Endothelial cell of umbilical vein (primary cell): ENCODE data around the gene ANGPTL2. TPM values are rescaled to one million over a fixed set of nuclear protein-coding genes. Genes with fewer than 3 reads are reported as not detected.
"Not testable (repeated sequence)": the region's sequence is repeated elsewhere in the genome, so short reads cannot be mapped to it uniquely, and the experiment has no call there.

Source experiments
- BruUV-seq: library from RNA; stranded (reverse); fragments of 400-500 nt; replicated peaks from 2 replicates; lab custom pipeline; 2021; lab: Mats Ljungman, UMichigan
- CTCF ChIA-PET: fragments of 300-600, 350-600 bp; sonication (Branson Sonifier 250); formaldehyde crosslinking; loops from one replicate; lab custom pipeline; 2021; ENCODE audit warnings: antibody characterized with exemption, inconsistent platforms; lab: Charles Lee
- POLR2A ChIA-PET: fragments of 300-600, 350-600 bp; sonication (Branson Sonifier 250); formaldehyde crosslinking; loops from one replicate; lab custom pipeline; 2021; ENCODE audit warnings: antibody characterized with exemption, inconsistent platforms; lab: Charles Lee
- DNase-seq: peaks from one replicate; pipeline ENCODE4 v3.0.0-alpha.2; 2011; ENCODE audit warnings: low read depth, low spot score
- FAIRE-seq: peaks from 2 replicates; lab custom pipeline; 2011; peaks lifted over from hg19 to GRCh38; lab: Jason Lieb, UNC
- H2AFZ ChIP-seq: 2 replicates; pipeline ENCODE4 v1.6.0; 2012; ENCODE audit warnings: low read depth, low read length, control low read depth, inconsistent platforms
- H3K27ac ChIP-seq: 2 replicates; pipeline ENCODE4 v1.5.1; 2011; ENCODE audit warnings: low read depth, mild to moderate bottlenecking, control low read depth, low read length, moderate library complexity; ENCODE audit not compliant: insufficient read depth
- H3K27me3 ChIP-seq, 2 experiments: 2 replicates each; pipeline versions ENCODE4 v1.6.0 to v1.6.1; 2011; ENCODE audit warnings: low read length in 2 of 2, mixed read lengths in 1 of 2; ENCODE audit not compliant: control insufficient read depth in 2 of 2, insufficient read depth in 2 of 2
- H3K36me3 ChIP-seq, 2 experiments: 2 replicates in 1 of 2; 3 replicates in 1 of 2; pipeline ENCODE4 v1.5.1; 2011; ENCODE audit warnings: low read length in 2 of 2, mild to moderate bottlenecking in 1 of 2, moderate library complexity in 1 of 2; ENCODE audit not compliant: control insufficient read depth in 2 of 2, insufficient read depth in 2 of 2; ENCODE audit errors: extremely low read depth in 1 of 2
- H3K4me1 ChIP-seq: 3 replicates; pipeline ENCODE4 v1.5.1; 2011; ENCODE audit warnings: mild to moderate bottlenecking, low read length; ENCODE audit not compliant: control insufficient read depth, insufficient read depth; ENCODE audit errors: extremely low read depth
- H3K4me2 ChIP-seq: 2 replicates; pipeline ENCODE4 v1.6.1; 2011; ENCODE audit warnings: low read length, control low read depth, mixed read lengths; ENCODE audit not compliant: insufficient read depth
- H3K4me3 ChIP-seq, 3 experiments: fragments of 200-600 bp in 1 of 3; sonication (generic), shearing (Covaris generic) in 1 of 3; replicated peaks in 1 of 3; 2 replicates each; pipeline ENCODE4 v1.5.1; 2011 to 2016; ENCODE audit warnings: control low read depth in 3 of 3, low read length in 3 of 3, mild to moderate bottlenecking in 2 of 3, inconsistent platforms in 1 of 3, low read depth in 1 of 3, moderate library complexity in 1 of 3; ENCODE audit not compliant: insufficient read depth in 1 of 3
- H3K79me2 ChIP-seq: 2 replicates; pipeline ENCODE4 v1.6.0; 2012; ENCODE audit warnings: low read length, inconsistent platforms; ENCODE audit not compliant: control insufficient read depth, insufficient read depth
- H3K9ac ChIP-seq: replicated peaks from 2 replicates; pipeline ENCODE3; 2011; ENCODE audit warnings: low read length, control low read depth; ENCODE audit not compliant: insufficient read depth; ENCODE audit errors: extremely low read depth
- H3K9me1 ChIP-seq: replicated peaks from 3 replicates; pipeline ENCODE4 v1.6.0; 2011; ENCODE audit warnings: mild to moderate bottlenecking, low read length; ENCODE audit not compliant: control insufficient read depth, insufficient read depth; ENCODE audit errors: extremely low read depth
- H3K9me3 ChIP-seq: replicated peaks from 2 replicates; pipeline ENCODE4 v1.5.1; 2012; ENCODE audit warnings: low read length, inconsistent platforms; ENCODE audit not compliant: control insufficient read depth, insufficient read depth
- H4K20me1 ChIP-seq: replicated peaks from 2 replicates; pipeline ENCODE3; 2011; ENCODE audit warnings: mild to moderate bottlenecking, low read length; ENCODE audit not compliant: control insufficient read depth, insufficient read depth; ENCODE audit errors: extremely low read depth
- EZH2 ChIP-seq: IDR thresholded peaks from 2 replicates; pipeline ENCODE4 v1.6.1; 2012; ENCODE audit warnings: borderline replicate concordance, low read depth, mild to moderate bottlenecking, moderate library complexity, low read length, inconsistent platforms; ENCODE audit not compliant: severe bottlenecking
- dilution Hi-C: fragments of 300-500 bp; cut with MboI; formaldehyde crosslinking; loops from one replicate; pipeline ENCODE4 v1.15.0; 2019; ENCODE audit warnings: low sequenced_read_pairs; ENCODE audit not compliant: extremely low pct_ligation_motif_present
- intact Hi-C: fragments of 100-400 bp; cut with micrococcal nuclease; formaldehyde crosslinking; loops from one replicate; pipeline ENCODE4 v1.10.0; 2022
- polyA plus RNA-seq, 4 experiments: library from polyadenylated mRNA; depleted of rRNA in 3 of 4; stranded (reverse) in 3 of 4; unstranded in 1 of 4; fragments of >200 nt; gene quantifications; 2 replicates each; pipeline versions ENCODE4 v1.2.1 to v1.2.3, GENCODE V29; 2011 to 2012; ENCODE audit warnings: missing spikeins in 1 of 4
- total RNA-seq: library from RNA; stranded (reverse); gene quantifications from 2 replicates; pipeline ENCODE4 v1.2.3, GENCODE V29; 2021

ANGPTL2 gene
- total and polyA plus RNA-seq, 2 donors (not counting 3 experiments of a cell fraction or from before 2014, with no cell fraction given) = 15.1 to 24.5 TPM

GRCh38 chr9:127147251-127147650 is 24.8 kb upstream of the ANGPTL2 start:
- BruUV-seq = no TSS peak
- TF ChIP-seq EZH2 = no peak
- Histone ChIP-seq H3K36me3 (no peaks in the 10 kb centered on the region), H3K4me3 (no peak overlapping the region), H3K9ac (no peak overlapping the region), H3K27ac (no peak overlapping the region), H2AFZ (no peak overlapping the region), H3K4me2 (no peak overlapping the region), H3K4me1 (no peaks in the 10 kb centered on the region), H3K9me3 (no peaks in the 10 kb centered on the region), H3K9me1 (no peaks in the 10 kb centered on the region), H3K79me2 (no peaks in the 10 kb centered on the region), H4K20me1 (no peaks in the 10 kb centered on the region), H3K27me3 (peaks cover 2 to 5% of the 10 kb centered on the region in 2 experiments)
- intact Hi-C loops = no loop called here
- ChIA-PET POLR2A (interaction anchor here (0.6 kb wide), 1 partner anchor 310 kb away, joined by 3 read pairs; no protein-coding TSS in a partner anchor), CTCF (no interaction called here)
- dilution Hi-C loops = no loop called here
- DNase-seq (no peak), FAIRE-seq (no peak)

- POLR2A ChIA-PET = not testable (repeated sequence)
These were observed 24.4 kb upstream of the ANGPTL2 start for GRCh38 chr9:127146841-127147240.

More at GRCh38 chr9:127146841-127147240, 24.4 kb upstream of the ANGPTL2 start:
- H3K27ac ChIP-seq, DNase-seq, BruUV-seq, H3K36me3 ChIP-seq, H2AFZ ChIP-seq, H3K4me1 ChIP-seq, H3K9me1 ChIP-seq, H3K4me3 ChIP-seq, H3K4me2 ChIP-seq, H3K27me3 ChIP-seq, H3K9me3 ChIP-seq, FAIRE-seq, H3K9ac ChIP-seq, dilution Hi-C loops, H3K79me2 ChIP-seq, intact Hi-C loops, H4K20me1 ChIP-seq: not testable (repeated sequence)
- CTCF ChIA-PET = interaction anchor here (0.6 kb wide), 1 partner anchor 183 kb away, joined by 3 read pairs; no protein-coding TSS in a partner anchor
